Liver (tissue), 3 donors: ENCODE measurements around the gene GDPD5.

Experiments
- EGR1 ChIP-seq, 2 donors: IDR thresholded peaks; 2 replicates each; pipeline ENCODE4 v1.6.1; 2016 to 2018; ENCODE audit warnings: antibody characterized with exemption in 2 of 2, low read depth in 2 of 2
- FOXA1 ChIP-seq: IDR thresholded peaks from 2 replicates; pipeline ENCODE4 v1.6.1; 2016; ENCODE audit warnings: antibody characterized with exemption
- GABPA ChIP-seq, 2 donors: IDR thresholded peaks in 1 of 2; conservative IDR thresholded peaks in 1 of 2; 2 replicates each; pipeline ENCODE4 v1.6.1; 2016; ENCODE audit warnings: antibody characterized with exemption in 2 of 2, mild to moderate bottlenecking in 1 of 2, moderate library complexity in 1 of 2
- HNF4A ChIP-seq, 2 donors: conservative IDR thresholded peaks; 2 replicates each; pipeline ENCODE4 v1.6.1; 2016; ENCODE audit warnings: antibody characterized with exemption in 2 of 2, mild to moderate bottlenecking in 2 of 2
- JUND ChIP-seq, 2 donors: IDR thresholded peaks; 2 replicates each; pipeline ENCODE4 v1.6.1; 2016; ENCODE audit warnings: antibody characterized with exemption in 2 of 2
- NR2F2 ChIP-seq: IDR thresholded peaks from 2 replicates; pipeline ENCODE4 v1.6.1; 2016; ENCODE audit warnings: antibody characterized with exemption
- RAD21 ChIP-seq, 2 donors: IDR thresholded peaks; 2 replicates each; pipeline ENCODE4 v1.6.1; 2016; ENCODE audit warnings: antibody characterized with exemption in 2 of 2, mild to moderate bottlenecking in 2 of 2
- REST ChIP-seq: IDR thresholded peaks from 2 replicates; pipeline ENCODE4 v1.6.1; 2016; ENCODE audit warnings: antibody characterized with exemption, mild to moderate bottlenecking
- SP1 ChIP-seq: IDR thresholded peaks from 2 replicates; pipeline ENCODE4 v1.6.1; 2018; ENCODE audit warnings: antibody characterized with exemption, mild to moderate bottlenecking
- TAF1 ChIP-seq: conservative IDR thresholded peaks from 2 replicates; pipeline ENCODE4 v1.6.1; 2016; ENCODE audit warnings: antibody characterized with exemption, mild to moderate bottlenecking
- YY1 ChIP-seq: IDR thresholded peaks from 2 replicates; pipeline ENCODE4 v1.6.1; 2016; ENCODE audit warnings: antibody characterized with exemption, mild to moderate bottlenecking
- TF ChIP-seq, protein P1 (sequence below): fragments of 150-350 bp; IDR thresholded peaks from 2 replicates; pipeline ENCODE4 v1.5.1; 2017; ENCODE audit warnings: improper control_type of control experiment, low read depth, low read length; ENCODE audit not compliant: missing input control
- TF ChIP-seq, protein P2 (sequence below): IDR thresholded peaks from 2 replicates; pipeline ENCODE4 v1.6.1; 2016; ENCODE audit warnings: antibody characterized with exemption
- TF ChIP-seq, protein P3 (sequence below): IDR thresholded peaks from 2 replicates; pipeline ENCODE4 v1.6.1; 2016; ENCODE audit warnings: antibody characterized with exemption
- donor health status: healthy.
- donor health status: healthy.

DNA sequence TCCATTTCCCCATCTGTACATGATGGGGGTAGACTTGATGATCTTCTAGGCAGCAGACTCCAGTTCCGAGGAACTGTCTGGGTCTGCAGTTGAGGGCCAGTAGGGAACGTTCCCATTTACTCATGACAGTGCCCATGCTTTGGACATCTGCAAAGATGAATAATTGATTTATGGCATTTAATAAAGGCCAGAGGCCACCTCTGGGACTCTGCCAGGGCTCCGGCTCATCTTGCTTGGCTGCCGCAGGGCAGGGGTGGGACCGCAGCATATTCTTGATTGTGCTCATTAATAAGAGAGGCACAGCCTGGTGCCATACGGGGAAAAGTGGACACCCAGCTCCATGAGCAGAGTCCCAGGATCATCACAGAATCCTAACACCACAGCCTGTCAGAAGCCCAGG lies 64.6 kb downstream of the GDPD5 start:
- no peak for TF ChIP-seq TAF1
- TF ChIP-seq, protein P1, sequence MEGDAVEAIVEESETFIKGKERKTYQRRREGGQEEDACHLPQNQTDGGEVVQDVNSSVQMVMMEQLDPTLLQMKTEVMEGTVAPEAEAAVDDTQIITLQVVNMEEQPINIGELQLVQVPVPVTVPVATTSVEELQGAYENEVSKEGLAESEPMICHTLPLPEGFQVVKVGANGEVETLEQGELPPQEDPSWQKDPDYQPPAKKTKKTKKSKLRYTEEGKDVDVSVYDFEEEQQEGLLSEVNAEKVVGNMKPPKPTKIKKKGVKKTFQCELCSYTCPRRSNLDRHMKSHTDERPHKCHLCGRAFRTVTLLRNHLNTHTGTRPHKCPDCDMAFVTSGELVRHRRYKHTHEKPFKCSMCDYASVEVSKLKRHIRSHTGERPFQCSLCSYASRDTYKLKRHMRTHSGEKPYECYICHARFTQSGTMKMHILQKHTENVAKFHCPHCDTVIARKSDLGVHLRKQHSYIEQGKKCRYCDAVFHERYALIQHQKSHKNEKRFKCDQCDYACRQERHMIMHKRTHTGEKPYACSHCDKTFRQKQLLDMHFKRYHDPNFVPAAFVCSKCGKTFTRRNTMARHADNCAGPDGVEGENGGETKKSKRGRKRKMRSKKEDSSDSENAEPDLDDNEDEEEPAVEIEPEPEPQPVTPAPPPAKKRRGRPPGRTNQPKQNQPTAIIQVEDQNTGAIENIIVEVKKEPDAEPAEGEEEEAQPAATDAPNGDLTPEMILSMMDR = no peak
- no peak for TF ChIP-seq RAD21 (IDR thresholded peaks at IDR 0.05)
- TF ChIP-seq NR2F2 = no peak
- TF ChIP-seq JUND (IDR thresholded peaks at IDR 0.05) = no peak
- no peak for TF ChIP-seq REST
- no peak for TF ChIP-seq HNF4A (conservative IDR thresholded peaks at IDR 0.05)
- TF ChIP-seq, protein P2, sequence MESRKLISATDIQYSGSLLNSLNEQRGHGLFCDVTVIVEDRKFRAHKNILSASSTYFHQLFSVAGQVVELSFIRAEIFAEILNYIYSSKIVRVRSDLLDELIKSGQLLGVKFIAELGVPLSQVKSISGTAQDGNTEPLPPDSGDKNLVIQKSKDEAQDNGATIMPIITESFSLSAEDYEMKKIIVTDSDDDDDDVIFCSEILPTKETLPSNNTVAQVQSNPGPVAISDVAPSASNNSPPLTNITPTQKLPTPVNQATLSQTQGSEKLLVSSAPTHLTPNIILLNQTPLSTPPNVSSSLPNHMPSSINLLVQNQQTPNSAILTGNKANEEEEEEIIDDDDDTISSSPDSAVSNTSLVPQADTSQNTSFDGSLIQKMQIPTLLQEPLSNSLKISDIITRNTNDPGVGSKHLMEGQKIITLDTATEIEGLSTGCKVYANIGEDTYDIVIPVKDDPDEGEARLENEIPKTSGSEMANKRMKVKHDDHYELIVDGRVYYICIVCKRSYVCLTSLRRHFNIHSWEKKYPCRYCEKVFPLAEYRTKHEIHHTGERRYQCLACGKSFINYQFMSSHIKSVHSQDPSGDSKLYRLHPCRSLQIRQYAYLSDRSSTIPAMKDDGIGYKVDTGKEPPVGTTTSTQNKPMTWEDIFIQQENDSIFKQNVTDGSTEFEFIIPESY = no peak
- no peak for TF ChIP-seq YY1
- TF ChIP-seq GABPA (IDR thresholded peaks at IDR 0.05 in 1 of 2, conservative IDR thresholded peaks at IDR 0.05 in 1 of 2) = no peak
- no peak for TF ChIP-seq EGR1 (IDR thresholded peaks at IDR 0.05; ENCODE audit: low read depth in 2 of 2)
- no peak for TF ChIP-seq FOXA1
- no peak for TF ChIP-seq SP1
- TF ChIP-seq, protein P3, sequence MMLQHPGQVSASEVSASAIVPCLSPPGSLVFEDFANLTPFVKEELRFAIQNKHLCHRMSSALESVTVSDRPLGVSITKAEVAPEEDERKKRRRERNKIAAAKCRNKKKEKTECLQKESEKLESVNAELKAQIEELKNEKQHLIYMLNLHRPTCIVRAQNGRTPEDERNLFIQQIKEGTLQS = no peak
